ENCODE measurements around the gene ERAL1. TPM values are rescaled to one million over a fixed set of nuclear protein-coding genes. Genes with fewer than 3 reads are reported as not detected.

Gene ERAL1
- total and polyA plus RNA-seq, 2 experiments from 2014 or later: 77.1 to 121 TPM

DNA sequence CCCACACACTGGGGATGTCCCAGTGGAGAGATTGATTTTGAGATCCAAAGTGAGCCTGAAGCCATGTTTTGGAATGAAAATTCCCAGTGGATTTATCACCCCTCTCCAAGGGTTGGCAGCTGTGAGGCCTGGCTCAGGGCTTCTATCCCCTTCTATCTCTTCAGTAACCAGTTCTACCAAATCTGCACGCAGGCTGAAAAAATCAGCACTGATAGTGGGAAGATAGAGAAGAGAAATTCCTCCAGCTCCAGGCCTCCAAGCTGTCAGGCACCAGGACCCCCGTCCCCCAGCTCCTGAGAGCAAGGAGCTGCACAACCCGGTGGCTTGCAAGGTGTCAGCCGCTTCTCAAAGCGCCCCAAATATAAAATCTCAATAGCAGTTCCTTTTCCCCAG is 41.7 kb downstream of the ERAL1 start:
- TF ChIP-seq STAT1 (IDR thresholded peaks at IDR 0.05; ENCODE audit: unreplicated experiment) (no peak), NANOG (IDR thresholded peaks at IDR 0.05; ENCODE audit: borderline replicate concordance) (no peak), EZH2phosphoT487 (IDR thresholded peaks at IDR 0.05; ENCODE audit: unreplicated experiment) (no peak), JUNB (IDR thresholded peaks at IDR 0.05; ENCODE audit: unreplicated experiment) (no peak), ZNF114 (CRISPR knock-in tag; IDR thresholded peaks at IDR 0.05) (no peak)
- TF ChIP-seq, protein P1, sequence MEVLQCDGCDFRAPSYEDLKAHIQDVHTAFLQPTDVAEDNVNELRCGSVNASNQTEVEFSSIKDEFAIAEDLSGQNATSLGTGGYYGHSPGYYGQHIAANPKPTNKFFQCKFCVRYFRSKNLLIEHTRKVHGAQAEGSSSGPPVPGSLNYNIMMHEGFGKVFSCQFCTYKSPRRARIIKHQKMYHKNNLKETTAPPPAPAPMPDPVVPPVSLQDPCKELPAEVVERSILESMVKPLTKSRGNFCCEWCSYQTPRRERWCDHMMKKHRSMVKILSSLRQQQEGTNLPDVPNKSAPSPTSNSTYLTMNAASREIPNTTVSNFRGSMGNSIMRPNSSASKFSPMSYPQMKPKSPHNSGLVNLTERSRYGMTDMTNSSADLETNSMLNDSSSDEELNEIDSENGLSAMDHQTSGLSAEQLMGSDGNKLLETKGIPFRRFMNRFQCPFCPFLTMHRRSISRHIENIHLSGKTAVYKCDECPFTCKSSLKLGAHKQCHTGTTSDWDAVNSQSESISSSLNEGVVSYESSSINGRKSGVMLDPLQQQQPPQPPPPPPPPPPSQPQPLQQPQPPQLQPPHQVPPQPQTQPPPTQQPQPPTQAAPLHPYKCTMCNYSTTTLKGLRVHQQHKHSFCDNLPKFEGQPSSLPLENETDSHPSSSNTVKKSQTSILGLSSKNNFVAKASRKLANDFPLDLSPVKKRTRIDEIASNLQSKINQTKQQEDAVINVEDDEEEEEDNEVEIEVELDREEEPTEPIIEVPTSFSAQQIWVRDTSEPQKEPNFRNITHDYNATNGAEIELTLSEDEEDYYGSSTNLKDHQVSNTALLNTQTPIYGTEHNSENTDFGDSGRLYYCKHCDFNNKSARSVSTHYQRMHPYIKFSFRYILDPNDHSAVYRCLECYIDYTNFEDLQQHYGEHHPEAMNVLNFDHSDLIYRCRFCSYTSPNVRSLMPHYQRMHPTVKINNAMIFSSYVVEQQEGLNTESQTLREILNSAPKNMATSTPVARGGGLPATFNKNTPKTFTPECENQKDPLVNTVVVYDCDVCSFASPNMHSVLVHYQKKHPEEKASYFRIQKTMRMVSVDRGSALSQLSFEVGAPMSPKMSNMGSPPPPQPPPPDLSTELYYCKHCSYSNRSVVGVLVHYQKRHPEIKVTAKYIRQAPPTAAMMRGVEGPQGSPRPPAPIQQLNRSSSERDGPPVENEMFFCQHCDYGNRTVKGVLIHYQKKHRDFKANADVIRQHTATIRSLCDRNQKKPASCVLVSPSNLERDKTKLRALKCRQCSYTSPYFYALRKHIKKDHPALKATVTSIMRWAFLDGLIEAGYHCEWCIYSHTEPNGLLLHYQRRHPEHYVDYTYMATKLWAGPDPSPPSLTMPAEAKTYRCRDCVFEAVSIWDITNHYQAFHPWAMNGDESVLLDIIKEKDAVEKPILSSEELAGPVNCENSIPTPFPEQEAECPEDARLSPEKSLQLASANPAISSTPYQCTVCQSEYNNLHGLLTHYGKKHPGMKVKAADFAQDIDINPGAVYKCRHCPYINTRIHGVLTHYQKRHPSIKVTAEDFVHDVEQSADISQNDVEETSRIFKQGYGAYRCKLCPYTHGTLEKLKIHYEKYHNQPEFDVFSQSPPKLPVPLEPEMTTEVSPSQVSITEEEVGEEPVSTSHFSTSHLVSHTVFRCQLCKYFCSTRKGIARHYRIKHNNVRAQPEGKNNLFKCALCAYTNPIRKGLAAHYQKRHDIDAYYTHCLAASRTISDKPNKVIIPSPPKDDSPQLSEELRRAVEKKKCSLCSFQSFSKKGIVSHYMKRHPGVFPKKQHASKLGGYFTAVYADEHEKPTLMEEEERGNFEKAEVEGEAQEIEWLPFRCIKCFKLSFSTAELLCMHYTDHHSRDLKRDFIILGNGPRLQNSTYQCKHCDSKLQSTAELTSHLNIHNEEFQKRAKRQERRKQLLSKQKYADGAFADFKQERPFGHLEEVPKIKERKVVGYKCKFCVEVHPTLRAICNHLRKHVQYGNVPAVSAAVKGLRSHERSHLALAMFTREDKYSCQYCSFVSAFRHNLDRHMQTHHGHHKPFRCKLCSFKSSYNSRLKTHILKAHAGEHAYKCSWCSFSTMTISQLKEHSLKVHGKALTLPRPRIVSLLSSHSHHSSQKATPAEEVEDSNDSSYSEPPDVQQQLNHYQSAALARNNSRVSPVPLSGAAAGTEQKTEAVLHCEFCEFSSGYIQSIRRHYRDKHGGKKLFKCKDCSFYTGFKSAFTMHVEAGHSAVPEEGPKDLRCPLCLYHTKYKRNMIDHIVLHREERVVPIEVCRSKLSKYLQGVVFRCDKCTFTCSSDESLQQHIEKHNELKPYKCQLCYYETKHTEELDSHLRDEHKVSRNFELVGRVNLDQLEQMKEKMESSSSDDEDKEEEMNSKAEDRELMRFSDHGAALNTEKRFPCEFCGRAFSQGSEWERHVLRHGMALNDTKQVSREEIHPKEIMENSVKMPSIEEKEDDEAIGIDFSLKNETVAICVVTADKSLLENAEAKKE (CRISPR knock-in tag; IDR thresholded peaks at IDR 0.05): no peak
- peaks cover 27% of the 10 kb centered on the region for H3K4me1 Mint-ChIP-seq
- Histone ChIP-seq H3F3A (replicated peaks; ENCODE audit: low read depth) (peaks cover 41% of the 10 kb centered on the region), H2AFZ (no peak overlapping the region), H3K4me3 (peak overlapping the region; percentile 91), H3K4me1 (ENCODE audit: insufficient read depth) (peaks cover 20% of the 10 kb centered on the region), H3K79me2 (replicated peaks; ENCODE audit: insufficient read depth) (peaks cover 44% of the 10 kb centered on the region), H3K9me2 (ENCODE audit: insufficient read depth) (no peaks in the 10 kb centered on the region), H4K20me1 (replicated peaks; ENCODE audit: insufficient read depth) (peaks cover 15% of the 10 kb centered on the region), H3K4me2 (peak overlapping the region; percentile 98), H3K36me3 (ENCODE audit: insufficient read depth) (no peaks in the 10 kb centered on the region; the same call in 1 of the 2 replicates), H3K27ac (ENCODE audit: low read depth) (0 out of 2 replicates have a peak overlapping the region, but pooled peaks have one; percentile 95), H3K27me3 (ENCODE audit: insufficient read depth) (no peaks in the 10 kb centered on the region)
- peaks cover 35% of the 10 kb centered on the region for H3K36me3 Mint-ChIP-seq (ENCODE audit: low read depth)
- peak overlapping the region; percentile 90 for H3K4me3 Mint-ChIP-seq
- DNase-seq (ENCODE audit: low spot score) (no peak), ATAC-seq (no peak)
- no peaks in the 10 kb centered on the region; the same call in 2 of the 3 replicates for H3K9me3 Mint-ChIP-seq
- H3K27ac Mint-ChIP-seq: peak overlapping the region; percentile 84
- H3K27me3 Mint-ChIP-seq (ENCODE audit: insufficient read depth, low read depth, poor library complexity): peaks cover 20% of the 10 kb centered on the region

Measured in GM23338 (cell line).